Measurements from ENCODE around the gene SHISAL1. TPM values are rescaled to one million over a fixed set of nuclear protein-coding genes. Genes with fewer than 3 reads are reported as not detected.

Gene SHISAL1
- total and polyA plus RNA-seq, 9 donors, result 0.33 to 4.5 (median 2.0) TPM

DNA sequence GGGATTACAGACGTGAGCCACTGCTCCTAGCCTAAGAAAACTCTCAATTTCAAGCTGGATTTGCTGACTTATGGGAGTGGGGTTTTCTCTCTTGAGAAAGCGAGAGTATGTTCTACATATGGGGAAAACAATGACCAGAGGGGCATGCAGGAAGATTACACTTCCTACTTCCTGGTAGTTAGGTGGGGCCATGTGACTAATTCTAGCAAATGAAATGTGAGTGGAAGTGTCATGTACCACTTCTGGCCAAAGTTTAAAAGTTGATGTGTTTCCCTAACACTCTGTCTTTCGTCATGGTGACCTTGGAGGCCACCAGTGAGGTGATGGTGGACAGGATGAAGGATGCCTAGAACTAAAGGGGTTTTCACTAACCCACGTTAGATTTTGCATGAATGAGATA is 81.5 kb downstream of the SHISAL1 start:
- intact Hi-C loops (cut with DNase I), result no loop called here
- H3K36me3 ChIP-seq, result no peaks in the 10 kb centered on the region
- no peak overlapping the region for H3K4me3 ChIP-seq
- H3K27me3 ChIP-seq, result no peaks in the 10 kb centered on the region
- TF ChIP-seq, protein P1, sequence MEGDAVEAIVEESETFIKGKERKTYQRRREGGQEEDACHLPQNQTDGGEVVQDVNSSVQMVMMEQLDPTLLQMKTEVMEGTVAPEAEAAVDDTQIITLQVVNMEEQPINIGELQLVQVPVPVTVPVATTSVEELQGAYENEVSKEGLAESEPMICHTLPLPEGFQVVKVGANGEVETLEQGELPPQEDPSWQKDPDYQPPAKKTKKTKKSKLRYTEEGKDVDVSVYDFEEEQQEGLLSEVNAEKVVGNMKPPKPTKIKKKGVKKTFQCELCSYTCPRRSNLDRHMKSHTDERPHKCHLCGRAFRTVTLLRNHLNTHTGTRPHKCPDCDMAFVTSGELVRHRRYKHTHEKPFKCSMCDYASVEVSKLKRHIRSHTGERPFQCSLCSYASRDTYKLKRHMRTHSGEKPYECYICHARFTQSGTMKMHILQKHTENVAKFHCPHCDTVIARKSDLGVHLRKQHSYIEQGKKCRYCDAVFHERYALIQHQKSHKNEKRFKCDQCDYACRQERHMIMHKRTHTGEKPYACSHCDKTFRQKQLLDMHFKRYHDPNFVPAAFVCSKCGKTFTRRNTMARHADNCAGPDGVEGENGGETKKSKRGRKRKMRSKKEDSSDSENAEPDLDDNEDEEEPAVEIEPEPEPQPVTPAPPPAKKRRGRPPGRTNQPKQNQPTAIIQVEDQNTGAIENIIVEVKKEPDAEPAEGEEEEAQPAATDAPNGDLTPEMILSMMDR (IDR thresholded peaks at IDR 0.05), result no peak
- TF ChIP-seq POLR2A (IDR thresholded peaks at IDR 0.05) (no peak), EP300 (IDR thresholded peaks at IDR 0.05) (no peak)
- H3K27ac ChIP-seq, result no peak overlapping the region
- H3K4me1 ChIP-seq (ENCODE audit: insufficient read depth), result no peaks in the 10 kb centered on the region
- peaks cover 0 to 6% of the 10 kb centered on the region in 2 donors for H3K9me3 ChIP-seq
- 71 to 85% (median 74%) methylated on average over 4 of the region's 4 CpGs for WGBS, 3 donors
- DNase-seq, result no peak

DNA sequence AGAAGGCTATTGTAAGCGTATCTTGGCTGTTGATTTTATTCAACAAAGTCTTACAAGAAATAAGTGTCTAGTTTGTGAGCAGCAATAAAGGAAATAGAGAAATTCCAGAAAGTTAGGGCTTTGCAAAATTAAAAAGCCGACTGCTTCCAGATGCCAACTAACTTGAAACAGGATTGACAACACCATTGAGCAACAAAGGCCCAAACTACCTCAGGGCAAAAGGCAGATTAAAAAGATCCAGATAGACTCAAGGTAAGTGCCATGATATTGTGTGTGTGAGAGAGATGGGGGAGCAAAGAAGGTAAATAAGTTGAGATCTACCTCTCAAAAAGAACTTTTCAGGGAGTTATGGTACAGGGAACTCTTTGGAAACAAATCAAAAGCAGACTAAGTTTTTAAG is 82.9 kb downstream of the SHISAL1 start:
- Histone ChIP-seq H3K9me3 (peaks cover 0 to 6% of the 10 kb centered on the region in 2 donors), H3K4me1 (ENCODE audit: insufficient read depth) (no peaks in the 10 kb centered on the region), H3K27me3 (no peaks in the 10 kb centered on the region), H3K36me3 (no peaks in the 10 kb centered on the region), H3K27ac (no peak overlapping the region), H3K4me3 (no peak overlapping the region)
- TF ChIP-seq POLR2A (IDR thresholded peaks at IDR 0.05), result no peak
- 78 to 90% (median 86%) methylated on average over 2 of the region's 2 CpGs for WGBS, 3 donors
- no peak for DNase-seq
- intact Hi-C loops (cut with DNase I), result no loop called here

DNA sequence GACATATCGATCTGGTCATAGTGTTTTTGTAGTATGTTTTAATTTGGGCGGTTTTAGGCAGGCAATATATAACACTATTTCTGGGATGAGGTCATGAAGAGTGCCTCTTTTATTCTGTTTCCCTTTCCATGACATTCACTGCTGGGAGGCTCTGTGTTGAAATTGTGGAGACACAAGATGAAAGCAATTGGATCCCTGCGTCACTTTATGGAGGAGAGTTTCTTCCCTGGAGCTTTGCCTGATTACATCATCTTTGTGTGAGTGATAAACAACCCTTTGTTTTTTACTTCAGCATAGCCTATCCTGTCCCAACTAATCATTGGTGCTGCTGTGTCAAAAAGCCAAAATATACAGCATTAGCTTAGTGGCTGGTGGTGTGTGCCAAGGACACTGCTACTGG is 83.4 kb downstream of the SHISAL1 start:
- Histone ChIP-seq H3K36me3 (no peaks in the 10 kb centered on the region), H3K27me3 (no peaks in the 10 kb centered on the region), H3K9me3 (peaks cover 0 to 6% of the 10 kb centered on the region in 2 donors), H3K4me1 (ENCODE audit: insufficient read depth) (no peaks in the 10 kb centered on the region), H3K27ac (no peak overlapping the region), H3K4me3 (no peak overlapping the region)
- 82 to 89% (median 85%) methylated on average over 3 of the region's 3 CpGs for WGBS, 3 donors
- TF ChIP-seq POLR2A (IDR thresholded peaks at IDR 0.05) (no peak), EP300 (IDR thresholded peaks at IDR 0.05) (no peak)
- TF ChIP-seq, protein P1 (IDR thresholded peaks at IDR 0.05), result no peak
- intact Hi-C loops (cut with DNase I), result no loop called here
- DNase-seq, result no peak

GRCh38 chr22:44225812-44226211 is 86.9 kb downstream of the SHISAL1 start:
- intact Hi-C loops (cut with DNase I), result no loop called here
- H3K36me3 ChIP-seq, result no peaks in the 10 kb centered on the region
- no peak for DNase-seq
- H3K4me3 ChIP-seq, result no peak overlapping the region
- no peaks in the 10 kb centered on the region for H3K4me1 ChIP-seq (ENCODE audit: insufficient read depth)
- peaks cover 0 to 9% of the 10 kb centered on the region in 2 donors for H3K9me3 ChIP-seq
- TF ChIP-seq EP300 (IDR thresholded peaks at IDR 0.05) (no peak), POLR2A (IDR thresholded peaks at IDR 0.05) (no peak)
- TF ChIP-seq, protein P1 (IDR thresholded peaks at IDR 0.05), result no peak
- H3K27ac ChIP-seq, result no peak overlapping the region
- 51 to 71% (median 62%) methylated on average over 8 of the region's 8 CpGs for WGBS, 3 donors
- H3K27me3 ChIP-seq, result no peaks in the 10 kb centered on the region

GRCh38 chr22:44225091-44225689 is 87.6 kb downstream of the SHISAL1 start:
- Histone ChIP-seq H3K9me3 (peaks cover 0 to 9% of the 10 kb centered on the region in 2 donors), H3K4me3 (no peak overlapping the region), H3K27ac (no peak overlapping the region), H3K36me3 (no peaks in the 10 kb centered on the region), H3K4me1 (ENCODE audit: insufficient read depth) (no peaks in the 10 kb centered on the region), H3K27me3 (no peaks in the 10 kb centered on the region)
- DNase-seq, result no peak
- TF ChIP-seq EP300 (IDR thresholded peaks at IDR 0.05) (no peak), POLR2A (IDR thresholded peaks at IDR 0.05) (no peak)
- TF ChIP-seq, protein P1 (IDR thresholded peaks at IDR 0.05), result no peak
- intact Hi-C loops (cut with DNase I), result no loop called here
- WGBS, 3 donors, result 38 to 48% (median 46%) methylated on average over 11 of the region's 11 CpGs

Data from ovary (tissue), 9 donors.